HCT116 (cell line): ENCODE results near the gene OMP. TPM values are rescaled to one million over a fixed set of nuclear protein-coding genes. Genes with fewer than 3 reads are reported as not detected.

ENCODE experiments used
- ATAC-seq: fragments of 200-7000 bp; cut with Tn5 transposase; 2 replicates; pipeline ENCODE4 v1.9.1; 2020; ENCODE audit warnings: mild to moderate bottlenecking, moderate library complexity
- BruUV-seq: library from RNA; stranded (reverse); fragments of 400-500 nt; replicated peaks from 2 replicates; lab custom pipeline; 2021; lab: Mats Ljungman, UMichigan
- CTCF ChIA-PET: fragments of 300-600 bp; sonication (Branson Sonifier 250); formaldehyde crosslinking; loops from one replicate; lab custom pipeline; 2021; ENCODE audit warnings: antibody characterized with exemption; lab: Charles Lee
- POLR2A ChIA-PET: fragments of 300-600, 350-600 bp; sonication (Branson Sonifier 250); formaldehyde crosslinking; loops from one replicate; lab custom pipeline; 2021; ENCODE audit warnings: antibody characterized with exemption; lab: Charles Lee
- RAD21 ChIA-PET, 2 experiments: fragments of 300-600 bp; sonication (Branson Sonifier 250); formaldehyde crosslinking; loops; one replicate each; lab custom pipeline; 2023; ENCODE audit warnings: low total read pairs in 2 of 2; ENCODE audit not compliant: uncharacterized antibody in 2 of 2, unreplicated experiment in 2 of 2, low non-redundant PET in 1 of 2; lab: Charles Lee
- DNase-seq: peaks from one replicate; pipeline ENCODE4 v3.0.0-alpha.2; 2010; ENCODE audit warnings: low read depth, low spot score
- H2AFZ ChIP-seq: fragments of 200-600 bp; shearing (Covaris generic), sonication (generic); 2 replicates; pipeline ENCODE4 v1.6.1; 2017; ENCODE audit warnings: low read depth, mixed run types, mixed read lengths, antibody characterized with exemption, low read length; ENCODE audit not compliant: poor library complexity, severe bottlenecking
- H3K27ac ChIP-seq: 2 replicates; pipeline ENCODE4 v1.5.1; 2012; ENCODE audit warnings: low read depth, low read length
- H3K27me3 ChIP-seq: fragments of 200-600 bp; sonication (generic); 2 replicates; pipeline ENCODE4 v1.6.1; 2016; ENCODE audit warnings: mixed run types, low read length, mixed read lengths; ENCODE audit not compliant: insufficient read depth
- H3K36me3 ChIP-seq, 2 experiments: fragments of 200-500 bp in 1 of 2; fragments of 200-600 bp in 1 of 2; sonication (Bioruptor generic) in 1 of 2; sonication (generic) in 1 of 2; 2 replicates each; pipeline versions ENCODE4 v1.5.1 to v1.6.1; 2014 to 2016; ENCODE audit warnings: low read length in 2 of 2, inconsistent platforms in 1 of 2, mixed read lengths in 1 of 2, mixed run types in 1 of 2; ENCODE audit not compliant: insufficient read depth in 2 of 2, control insufficient read depth in 1 of 2
- H3K4me1 ChIP-seq, 2 experiments: fragments of 200-600 bp in 1 of 2; sonication (generic) in 1 of 2; 2 replicates each; pipeline versions ENCODE4 v1.5.1 to v1.6.1; 2012 to 2017; ENCODE audit warnings: low read length in 2 of 2, inconsistent platforms in 1 of 2, mild to moderate bottlenecking in 1 of 2, mixed read lengths in 1 of 2, mixed run types in 1 of 2, moderate library complexity in 1 of 2; ENCODE audit not compliant: insufficient read depth in 2 of 2, control insufficient read depth in 1 of 2
- H3K4me2 ChIP-seq: fragments of 200-600 bp; sonication (generic); 2 replicates; pipeline ENCODE4 v1.6.1; 2017; ENCODE audit warnings: mixed run types, low read length, mixed read lengths
- H3K4me3 ChIP-seq, 2 experiments: fragments of 200-600 bp in 1 of 2; sonication (generic) in 1 of 2; replicated peaks in 1 of 2; 2 replicates each; pipeline ENCODE4 v1.5.1; 2011 to 2016; ENCODE audit warnings: low read length in 2 of 2, control low read depth in 1 of 2, low read depth in 1 of 2, mild to moderate bottlenecking in 1 of 2, mixed read lengths in 1 of 2, mixed run types in 1 of 2
- H3K79me2 ChIP-seq: fragments of 200-600 bp; sonication (generic); 2 replicates; pipeline ENCODE4 v1.6.1; 2017; ENCODE audit warnings: mild to moderate bottlenecking, mixed run types, low read length, moderate library complexity, mixed read lengths; ENCODE audit not compliant: insufficient read depth
- H3K9ac ChIP-seq: fragments of 200-600 bp; sonication (generic); 2 replicates; pipeline ENCODE4 v1.6.1; 2016; ENCODE audit warnings: low read length, mixed read lengths
- H3K9me2 ChIP-seq: fragments of 200-600 bp; sonication (generic), shearing (Covaris generic); 2 replicates; pipeline ENCODE4 v1.6.1; 2017; ENCODE audit warnings: mixed run types, mild to moderate bottlenecking, moderate library complexity; ENCODE audit not compliant: insufficient read depth
- H3K9me3 ChIP-seq, 2 experiments: fragments of 200-500 bp in 1 of 2; fragments of 200-600 bp in 1 of 2; sonication (Bioruptor generic) in 1 of 2; sonication (generic) in 1 of 2; 2 replicates each; pipeline ENCODE4 v1.6.1; 2014 to 2017; ENCODE audit warnings: low read length in 2 of 2, mixed read lengths in 2 of 2, inconsistent platforms in 1 of 2, low read depth in 1 of 2, mild to moderate bottlenecking in 1 of 2, mixed run types in 1 of 2, moderate library complexity in 1 of 2; ENCODE audit not compliant: control insufficient read depth in 1 of 2, insufficient read depth in 1 of 2
- H4K20me1 ChIP-seq: fragments of 200-600 bp; sonication (generic), shearing (Covaris generic); 2 replicates; pipeline ENCODE4 v1.6.1; 2017; ENCODE audit warnings: mixed run types, mild to moderate bottlenecking, moderate library complexity; ENCODE audit not compliant: insufficient read depth
- EGR1 ChIP-seq: IDR thresholded peaks from 2 replicates; pipeline ENCODE4 v1.6.1; 2012; ENCODE audit warnings: low read depth
- ELF1 ChIP-seq: IDR thresholded peaks from 2 replicates; pipeline ENCODE4 v1.6.1; 2012; ENCODE audit warnings: low read depth, borderline replicate concordance
- JUND ChIP-seq: IDR thresholded peaks from 2 replicates; pipeline ENCODE4 v1.6.1; 2012
- SIN3A ChIP-seq: IDR thresholded peaks from 2 replicates; pipeline ENCODE4 v1.6.1; 2012; ENCODE audit warnings: low read depth
- ZFX ChIP-seq: fragments of 450-650 bp; IDR thresholded peaks from 2 replicates; pipeline ENCODE4 v1.6.1; 2017
- intact Hi-C: fragments of 100-400 bp; cut with micrococcal nuclease; formaldehyde crosslinking; loops from 2 replicates; pipeline ENCODE4 v1.10.0; 2022
- total RNA-seq: library from RNA; stranded (reverse); gene quantifications from one replicate; pipeline ENCODE4 v1.2.1, GENCODE V29; 2021; ENCODE audit not compliant: unreplicated experiment

The OMP gene
- total RNA-seq, 1 experiment from 2014 or later, result not detected

GRCh38 chr11:77136074-77136473 is 33.4 kb downstream of the OMP start:
- Histone ChIP-seq H3K9me2 (no peaks in the 10 kb centered on the region), H4K20me1 (no peaks in the 10 kb centered on the region), H3K4me1 (peaks cover 0 to 3% of the 10 kb centered on the region in 2 experiments; a peak in 2 of 4 replicates), H3K4me3 (no peak overlapping the region), H3K27ac (no peak overlapping the region), H2AFZ (peak overlapping the region; percentile 12), H3K36me3 (no peaks in the 10 kb centered on the region), H3K9ac (no peak overlapping the region), H3K27me3 (no peaks in the 10 kb centered on the region), H3K9me3 (no peaks in the 10 kb centered on the region), H3K4me2 (peak overlapping the region; percentile 13; the same call in 1 of the 2 replicates), H3K79me2 (no peaks in the 10 kb centered on the region)
- DNase-seq (no peak), ATAC-seq (no peak)
- RAD21 ChIA-PET, result no interaction called here
- POLR2A ChIA-PET, result no interaction called here
- BruUV-seq, result no TSS peak
- TF ChIP-seq JUND (no peak), SIN3A (no peak), ZFX (no peak), ELF1 (no peak), EGR1 (no peak)
- intact Hi-C loops, result no loop called here
- CTCF ChIA-PET, result interaction anchor here (1.1 kb wide), 1 partner anchor 9 kb away, joined by 3 read pairs; no protein-coding TSS in a partner anchor

GRCh38 chr11:77136784-77137420 is 34.3 kb downstream of the OMP start:
- no peak overlapping the region for H3K9ac ChIP-seq
- no peak overlapping the region for H3K4me3 ChIP-seq
- no TSS peak for BruUV-seq
- CTCF ChIA-PET, result no interaction called here
- H4K20me1 ChIP-seq, result no peaks in the 10 kb centered on the region
- H3K4me2 ChIP-seq, result no peak overlapping the region
- H3K9me3 ChIP-seq, result no peaks in the 10 kb centered on the region
- TF ChIP-seq SIN3A, result no peak
- no peak overlapping the region for H2AFZ ChIP-seq
- POLR2A ChIA-PET, result no interaction called here
- H3K4me1 ChIP-seq, result peaks cover 0 to 3% of the 10 kb centered on the region in 2 experiments; a peak in 1 of 4 replicates
- no peaks in the 10 kb centered on the region for H3K9me2 ChIP-seq
- RAD21 ChIA-PET, result no interaction called here
- ATAC-seq, result no peak
- no peak overlapping the region for H3K27ac ChIP-seq
- no peaks in the 10 kb centered on the region for H3K36me3 ChIP-seq
- intact Hi-C loops, result no loop called here
- H3K27me3 ChIP-seq, result no peaks in the 10 kb centered on the region
- DNase-seq, result no peak
- H3K79me2 ChIP-seq, result no peaks in the 10 kb centered on the region
